OCI-LY1 (cell line): ENCODE data around the gene C1orf105.
A peak's percentile ranks its signal among the peaks of the same experiment; 100 is the strongest.

Source experiments
- H2AFZ ChIP-seq: fragments of 200-600 bp; sonication (generic), shearing (Covaris generic); 2 replicates; pipeline ENCODE4 v1.6.0; 2014; ENCODE audit warnings: antibody characterized with exemption, mild to moderate bottlenecking, low read length
- H3F3A ChIP-seq: fragments of 200-600 bp; sonication (generic), shearing (Covaris generic); 2 replicates; pipeline ENCODE4 v1.6.0; 2014; ENCODE audit warnings: mild to moderate bottlenecking, antibody characterized with exemption, low read length, moderate library complexity; ENCODE audit not compliant: insufficient read depth
- H3K27ac ChIP-seq: fragments of 200-600 bp; sonication (generic); 2 replicates; pipeline ENCODE4 v1.5.1; 2014; ENCODE audit warnings: low read length, mixed run types, mild to moderate bottlenecking, low read depth; ENCODE audit not compliant: poor library complexity, severe bottlenecking
- H3K27me3 ChIP-seq: fragments of 200-600 bp; sonication (generic); 2 replicates; pipeline ENCODE4 v1.6.0; 2014; ENCODE audit warnings: antibody characterized with exemption, mild to moderate bottlenecking, low read length, moderate library complexity; ENCODE audit not compliant: insufficient read depth
- H3K36me3 ChIP-seq: fragments of 200-600 bp; sonication (generic); 2 replicates; pipeline ENCODE4 v1.6.1; 2014; ENCODE audit warnings: mild to moderate bottlenecking, antibody characterized with exemption, low read length, moderate library complexity, mixed read lengths; ENCODE audit not compliant: insufficient read depth
- H3K4me1 ChIP-seq: fragments of 200-600 bp; sonication (generic); 2 replicates; pipeline ENCODE4 v1.5.1; 2014; ENCODE audit warnings: mild to moderate bottlenecking, low read length, moderate library complexity; ENCODE audit not compliant: insufficient read depth, severe bottlenecking
- H3K4me2 ChIP-seq: fragments of 200-600 bp; sonication (generic), shearing (Covaris generic); 2 replicates; pipeline ENCODE4 v1.6.1; 2014; ENCODE audit warnings: low read length
- H3K4me3 ChIP-seq: fragments of 200-600 bp; sonication (generic); 2 replicates; pipeline ENCODE4 v1.5.1; 2014; ENCODE audit warnings: low read length, low read depth, mild to moderate bottlenecking, mixed read lengths; ENCODE audit not compliant: poor library complexity, severe bottlenecking
- H3K79me2 ChIP-seq: fragments of 200-600 bp; shearing (Covaris generic); 2 replicates; pipeline ENCODE4 v1.6.1; 2016; ENCODE audit warnings: mixed run types, low read length, mixed read lengths; ENCODE audit not compliant: insufficient read depth
- H3K9ac ChIP-seq: fragments of 200-600 bp; sonication (generic), shearing (Covaris generic); 2 replicates; pipeline ENCODE4 v1.6.1; 2014; ENCODE audit warnings: mild to moderate bottlenecking, low read length, mixed read lengths
- H3K9me2 ChIP-seq: fragments of 200-600 bp; sonication (generic), shearing (Covaris generic); 2 replicates; pipeline ENCODE4 v1.6.1; 2014; ENCODE audit warnings: low read depth, mild to moderate bottlenecking, low read length, mixed read lengths
- H3K9me3 ChIP-seq: fragments of 200-600 bp; shearing (Covaris generic); 2 replicates; pipeline ENCODE4 v1.6.1; 2014; ENCODE audit warnings: low read length, mixed read lengths
- H4K20me1 ChIP-seq: fragments of 200-600 bp; sonication (generic), shearing (Covaris generic); 2 replicates; pipeline ENCODE4 v1.6.0; 2016; ENCODE audit warnings: mild to moderate bottlenecking, low read length; ENCODE audit not compliant: insufficient read depth
- EZH2 ChIP-seq: fragments of 200-600 bp; sonication (generic), shearing (Covaris generic); IDR thresholded peaks from 2 replicates; pipeline ENCODE4 v1.8.0; 2017; ENCODE audit warnings: borderline replicate concordance, mixed run types, mild to moderate bottlenecking, antibody characterized with exemption, low read length, moderate library complexity, mixed read lengths
- TF ChIP-seq, protein P1 (sequence below): fragments of 200-600 bp; sonication (generic), shearing (Covaris generic); IDR thresholded peaks from 2 replicates; pipeline ENCODE4 v1.5.1; 2017; ENCODE audit warnings: mild to moderate bottlenecking, antibody characterized with exemption, low read length, moderate library complexity, mixed read lengths

Gene C1orf105

DNA sequence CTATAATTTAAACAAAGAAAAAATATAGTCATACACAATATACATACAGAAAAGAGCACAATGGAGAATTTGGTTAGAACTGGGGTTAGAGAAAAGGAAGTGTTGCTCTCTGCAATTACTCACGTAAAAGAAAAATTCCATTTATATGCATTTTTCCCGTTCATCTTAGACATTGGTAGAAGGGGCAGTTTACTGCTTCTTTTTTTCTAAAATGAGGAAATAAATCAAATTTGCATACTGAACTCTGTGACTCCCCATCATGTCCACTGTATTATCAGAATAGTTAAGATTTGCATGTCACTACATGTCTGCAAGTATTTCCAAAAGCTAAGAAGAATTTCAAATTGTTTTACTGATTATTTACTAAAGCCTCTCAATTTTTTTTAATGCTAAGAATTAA, 44.1 kb upstream of the C1orf105 start:
- no peak overlapping the region for H3K9ac ChIP-seq
- peak overlapping the region; percentile 89 for H2AFZ ChIP-seq
- H3K4me2 ChIP-seq: no peak overlapping the region

DNA sequence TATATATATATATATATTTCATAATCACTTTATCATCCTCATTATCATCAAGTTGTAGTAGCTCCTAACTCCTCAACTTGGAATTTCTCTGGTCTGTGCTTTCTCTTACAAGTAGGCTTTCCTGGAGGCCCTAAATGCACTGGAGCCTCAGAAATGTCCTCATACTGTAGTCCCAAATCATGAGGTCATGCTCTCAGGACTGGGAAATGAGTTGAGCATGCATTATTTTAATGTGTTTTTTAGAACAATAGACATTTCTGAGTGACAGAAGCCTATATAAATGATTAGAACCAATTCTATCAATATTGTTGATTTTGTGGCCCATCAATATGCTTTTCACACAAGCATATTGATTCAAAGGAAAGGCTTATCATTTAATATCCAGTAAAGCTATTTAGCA, 42.9 kb upstream of the C1orf105 start:
- Histone ChIP-seq H4K20me1 (no peaks in the 10 kb centered on the region), H3K36me3 (no peaks in the 10 kb centered on the region), H3K9ac (no peak overlapping the region), H3K9me3 (no peaks in the 10 kb centered on the region), H2AFZ (no peak overlapping the region), H3F3A (no peaks in the 10 kb centered on the region), H3K4me3 (no peak overlapping the region), H3K4me2 (no peak overlapping the region), H3K9me2 (no peaks in the 10 kb centered on the region), H3K4me1 (peaks cover 40% of the 10 kb centered on the region), H3K27me3 (no peaks in the 10 kb centered on the region), H3K27ac (no peak overlapping the region), H3K79me2 (no peaks in the 10 kb centered on the region)
- no peak for TF ChIP-seq EZH2
- TF ChIP-seq, protein P1, sequence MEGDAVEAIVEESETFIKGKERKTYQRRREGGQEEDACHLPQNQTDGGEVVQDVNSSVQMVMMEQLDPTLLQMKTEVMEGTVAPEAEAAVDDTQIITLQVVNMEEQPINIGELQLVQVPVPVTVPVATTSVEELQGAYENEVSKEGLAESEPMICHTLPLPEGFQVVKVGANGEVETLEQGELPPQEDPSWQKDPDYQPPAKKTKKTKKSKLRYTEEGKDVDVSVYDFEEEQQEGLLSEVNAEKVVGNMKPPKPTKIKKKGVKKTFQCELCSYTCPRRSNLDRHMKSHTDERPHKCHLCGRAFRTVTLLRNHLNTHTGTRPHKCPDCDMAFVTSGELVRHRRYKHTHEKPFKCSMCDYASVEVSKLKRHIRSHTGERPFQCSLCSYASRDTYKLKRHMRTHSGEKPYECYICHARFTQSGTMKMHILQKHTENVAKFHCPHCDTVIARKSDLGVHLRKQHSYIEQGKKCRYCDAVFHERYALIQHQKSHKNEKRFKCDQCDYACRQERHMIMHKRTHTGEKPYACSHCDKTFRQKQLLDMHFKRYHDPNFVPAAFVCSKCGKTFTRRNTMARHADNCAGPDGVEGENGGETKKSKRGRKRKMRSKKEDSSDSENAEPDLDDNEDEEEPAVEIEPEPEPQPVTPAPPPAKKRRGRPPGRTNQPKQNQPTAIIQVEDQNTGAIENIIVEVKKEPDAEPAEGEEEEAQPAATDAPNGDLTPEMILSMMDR: no peak

More for the DNA sequence above, 44.1 kb upstream of the C1orf105 start:
- Histone ChIP-seq H3K27ac (peak overlapping the region; percentile 3), H3K4me3 (no peak overlapping the region), H3K9me3 (no peaks in the 10 kb centered on the region), H3K27me3 (no peaks in the 10 kb centered on the region), H3K79me2 (no peaks in the 10 kb centered on the region), H3K9me2 (no peaks in the 10 kb centered on the region), H3F3A (no peaks in the 10 kb centered on the region), H3K4me1 (peaks cover 29% of the 10 kb centered on the region), H4K20me1 (no peaks in the 10 kb centered on the region), H3K36me3 (no peaks in the 10 kb centered on the region)
- TF ChIP-seq, protein P1: no peak
- no peak for TF ChIP-seq EZH2

DNA sequence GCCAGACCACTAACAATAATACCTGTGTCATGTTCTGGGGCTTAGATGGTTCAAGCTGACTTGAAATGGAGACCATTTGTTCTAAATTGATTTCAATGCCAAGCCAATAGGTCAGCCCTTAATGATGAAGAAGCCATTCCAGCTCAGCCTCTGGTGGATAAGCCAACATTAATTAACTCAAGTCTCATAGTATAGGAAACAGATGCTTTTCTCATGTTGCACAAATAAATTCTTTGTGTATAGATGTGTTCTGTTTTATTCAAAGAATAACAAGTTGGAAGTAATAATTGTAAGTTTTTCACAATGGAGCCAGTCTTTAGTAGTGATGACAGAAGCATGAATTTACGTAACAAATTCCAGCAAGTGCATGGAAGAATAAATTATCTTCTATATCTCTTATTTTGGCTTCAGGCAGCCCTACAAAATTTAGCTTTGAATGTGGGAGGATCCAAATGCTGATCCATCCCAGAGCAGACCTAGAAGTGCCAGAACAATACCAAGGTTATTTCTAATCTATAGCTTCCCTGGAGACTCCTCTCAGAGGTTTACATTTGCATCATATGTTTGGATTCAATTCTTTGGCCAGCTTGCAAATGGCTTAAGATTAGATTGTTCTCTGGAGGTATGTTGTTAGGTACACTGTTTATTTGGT, 42.2 kb upstream of the C1orf105 start:
- no peaks in the 10 kb centered on the region for H3K9me3 ChIP-seq
- H3K27me3 ChIP-seq: no peaks in the 10 kb centered on the region
- peaks cover 42% of the 10 kb centered on the region for H3K4me1 ChIP-seq
- no peak overlapping the region for H3K9ac ChIP-seq
- no peak overlapping the region for H3K4me3 ChIP-seq
- H4K20me1 ChIP-seq: no peaks in the 10 kb centered on the region
- H3K9me2 ChIP-seq: no peaks in the 10 kb centered on the region
- TF ChIP-seq, protein P1: no peak
- TF ChIP-seq EZH2: no peak
- H3K27ac ChIP-seq: no peak overlapping the region
- H3F3A ChIP-seq: no peaks in the 10 kb centered on the region
- no peaks in the 10 kb centered on the region for H3K79me2 ChIP-seq
- no peak overlapping the region for H2AFZ ChIP-seq
- no peak overlapping the region for H3K4me2 ChIP-seq
- no peaks in the 10 kb centered on the region for H3K36me3 ChIP-seq
